LoVo (cell line): Measurements from ENCODE around the gene NLRP3.
A peak's percentile ranks its signal among the peaks of the same experiment; 100 is the strongest.

Source experiments
- DNase-seq: peaks from one replicate; pipeline ENCODE4 v3.0.0-alpha.2; 2016; ENCODE audit warnings: low spot score

The NLRP3 gene

DNA sequence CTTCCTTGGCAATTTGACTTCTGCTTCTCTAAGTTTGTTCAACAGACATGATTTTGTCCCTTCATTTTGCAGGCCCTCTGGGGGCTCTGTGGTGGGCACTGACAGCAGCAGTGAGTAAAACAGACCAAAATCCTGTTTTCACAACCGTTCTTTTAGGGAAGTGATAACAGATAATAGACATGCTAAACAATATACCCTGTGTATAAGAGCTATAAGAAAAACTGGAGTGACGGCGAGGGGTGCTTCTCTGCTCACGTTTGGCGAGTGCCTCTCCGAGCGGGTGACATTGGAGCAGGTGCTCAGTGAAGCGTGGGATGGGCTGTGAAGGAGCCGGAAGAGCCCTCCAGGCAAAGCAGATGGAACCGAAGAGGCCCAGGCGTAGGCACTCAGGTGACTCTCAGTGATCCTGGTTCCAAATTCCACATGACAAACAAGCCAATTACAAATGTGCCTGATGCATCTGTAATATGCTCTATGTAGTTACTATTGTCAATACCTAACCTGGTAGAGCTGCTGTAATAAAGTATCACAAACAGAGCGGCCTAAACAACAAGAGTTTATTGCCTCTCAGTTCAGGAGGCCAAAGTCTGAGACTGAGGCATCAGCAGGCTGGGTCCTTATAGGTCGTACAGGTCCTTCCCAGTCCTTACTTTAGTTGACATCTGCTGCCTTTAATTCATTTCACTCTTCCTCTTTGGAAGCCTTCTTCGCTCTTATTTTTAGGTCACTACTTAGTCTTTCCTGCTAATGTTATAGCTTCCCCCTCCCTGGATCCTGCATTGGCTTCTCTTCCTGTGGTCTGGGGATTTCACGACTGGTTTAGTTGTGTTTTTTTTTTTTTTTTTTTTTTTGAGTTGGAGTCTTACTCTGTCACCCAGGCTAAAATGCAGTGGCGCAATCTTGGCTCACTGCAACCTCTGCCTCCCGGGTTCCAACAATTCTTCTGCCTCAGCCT lies 21.9 kb downstream of the NLRP3 start:
- no peak for DNase-seq

DNA sequence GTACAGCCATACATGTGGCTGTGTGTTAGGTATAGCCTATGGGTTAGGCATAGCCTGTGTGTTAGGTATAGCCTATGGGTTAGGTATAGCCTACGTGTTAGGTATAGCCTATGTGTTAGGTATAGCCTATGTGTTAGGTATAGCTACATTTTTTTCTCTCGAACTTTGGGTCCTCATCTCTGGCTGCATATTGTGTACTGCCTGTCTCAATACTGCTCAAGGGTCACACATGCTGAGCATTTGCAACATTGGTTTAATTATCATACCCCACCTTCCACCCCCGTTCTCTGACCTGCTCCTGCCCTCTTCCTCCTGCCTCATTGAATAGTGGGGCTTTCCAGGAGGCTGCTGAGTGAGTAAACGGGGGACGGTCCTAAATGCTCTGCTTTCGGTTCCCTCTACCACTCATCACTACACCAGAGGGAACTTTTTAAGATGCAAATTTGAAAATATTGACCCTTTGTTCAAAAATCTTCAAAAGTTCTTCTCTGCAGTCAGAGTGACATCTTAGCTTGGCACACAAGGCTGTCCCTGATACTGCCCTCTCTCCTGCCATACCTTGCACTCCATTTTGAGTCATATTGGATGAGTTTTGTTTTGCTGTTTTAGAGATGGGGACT lies 24.1 kb downstream of the NLRP3 start:
- DNase-seq: no peak

DNA sequence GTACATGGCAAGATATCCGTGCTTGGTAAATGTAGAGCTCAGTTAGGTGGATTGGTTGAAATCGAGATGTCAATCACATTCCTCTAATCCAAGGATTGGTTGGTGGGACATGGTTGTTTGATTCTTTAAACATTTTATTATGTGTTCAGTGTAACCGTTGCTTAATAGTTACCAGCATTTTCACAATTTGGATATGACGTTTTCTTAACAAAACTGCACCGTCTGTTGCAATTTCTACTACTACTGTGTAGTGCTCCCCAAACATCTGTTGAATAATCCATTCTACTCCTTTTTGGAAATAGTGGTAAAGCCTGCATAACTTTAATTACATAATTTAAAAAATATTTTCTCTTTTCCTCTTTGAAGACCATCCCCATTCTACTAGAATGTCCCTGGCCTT lies 25.6 kb downstream of the NLRP3 start:
- DNase-seq: no peak

DNA sequence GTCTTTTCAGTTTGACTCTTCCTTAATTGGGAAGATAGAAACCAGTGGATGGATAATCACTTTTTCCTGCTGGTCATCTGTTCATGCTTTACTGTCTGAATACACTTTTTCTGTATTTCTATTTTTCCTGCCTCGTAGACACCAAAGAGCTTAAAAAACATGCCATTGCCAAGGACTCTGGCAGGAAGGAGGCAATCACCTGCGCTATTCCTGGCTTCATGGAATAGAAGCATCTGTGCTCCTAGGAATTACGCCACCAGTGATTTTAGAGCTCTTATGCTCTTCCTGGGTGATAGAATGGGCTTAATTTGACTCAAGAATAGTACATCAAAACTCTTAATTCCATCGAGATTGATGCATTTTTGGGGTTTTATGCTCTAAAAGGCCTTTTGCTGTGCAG lies 26.2 kb downstream of the NLRP3 start:
- DNase-seq: no peak

DNA sequence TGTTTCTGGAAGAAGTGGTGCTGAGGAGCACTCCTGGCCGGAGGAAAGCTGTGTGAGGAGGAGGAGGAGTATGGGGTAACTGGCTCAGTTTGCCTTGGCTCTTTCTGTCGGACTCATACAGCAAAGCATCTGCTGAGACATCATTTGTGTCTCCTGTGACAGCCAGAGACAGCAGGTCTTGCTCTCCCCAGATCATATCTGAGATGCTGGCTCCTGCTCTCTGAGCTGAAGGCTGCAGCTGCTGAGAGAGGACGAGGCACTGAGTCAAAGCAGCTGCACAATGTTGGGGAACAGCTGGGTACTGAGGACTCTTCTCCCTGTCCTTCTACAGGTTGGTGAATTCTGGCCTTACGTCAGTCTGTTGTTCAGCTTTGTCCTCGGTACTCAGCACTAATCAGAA lies 27.7 kb downstream of the NLRP3 start:
- DNase-seq: no peak

DNA sequence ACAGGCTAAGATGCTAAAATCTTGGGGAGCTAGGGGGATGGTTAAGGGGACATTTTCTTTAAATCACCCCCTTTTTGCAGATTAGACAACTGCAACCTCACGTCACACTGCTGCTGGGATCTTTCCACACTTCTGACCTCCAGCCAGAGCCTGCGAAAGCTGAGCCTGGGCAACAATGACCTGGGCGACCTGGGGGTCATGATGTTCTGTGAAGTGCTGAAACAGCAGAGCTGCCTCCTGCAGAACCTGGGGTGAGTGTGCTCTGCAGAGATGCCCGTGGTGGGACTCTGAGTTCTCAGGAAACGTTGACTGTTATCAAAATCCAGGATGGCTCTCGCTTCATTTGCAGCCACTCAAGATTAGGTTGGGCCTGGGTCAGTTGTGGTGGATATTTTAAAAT lies 28.6 kb downstream of the NLRP3 start:
- DNase-seq: no peak

DNA sequence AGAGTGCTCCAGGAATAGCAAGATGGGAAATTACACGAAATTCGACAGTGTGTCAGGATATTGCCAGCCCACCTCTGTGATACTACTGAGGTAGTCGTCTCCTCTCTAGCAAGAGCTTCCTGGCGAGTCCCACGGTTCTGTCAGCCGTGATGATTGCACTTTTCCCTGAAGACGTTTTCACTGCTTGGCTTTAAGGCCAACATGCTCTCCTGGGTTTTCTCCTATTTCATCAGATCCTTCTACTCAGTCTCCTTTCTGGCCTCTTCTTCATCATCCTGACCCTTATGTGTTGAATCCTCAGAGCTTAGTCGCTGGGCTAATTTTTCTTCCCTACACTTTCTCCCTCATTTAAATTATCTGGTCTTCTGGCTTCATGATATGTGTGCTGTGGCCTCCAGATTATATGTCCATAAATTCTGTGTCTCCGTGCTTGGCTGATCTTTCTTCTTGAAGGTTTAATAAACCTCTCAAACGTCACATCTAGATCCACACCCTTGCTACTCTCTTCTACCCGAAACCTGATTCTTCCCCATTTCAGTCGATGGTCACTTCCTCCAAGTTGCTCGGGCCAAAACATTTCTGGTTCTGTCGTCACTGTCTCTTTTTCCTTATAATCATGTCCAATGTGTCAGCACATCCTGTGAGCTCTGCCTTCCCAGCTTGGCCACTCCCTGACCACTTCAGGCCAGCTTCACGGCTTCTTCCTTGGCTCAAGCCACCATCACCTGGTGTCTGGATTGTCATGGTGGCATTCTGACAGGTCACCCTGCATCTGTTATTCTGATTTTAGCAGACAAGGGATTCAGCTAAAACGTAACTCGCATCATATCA lies 29.8 kb downstream of the NLRP3 start:
- DNase-seq: no peak

DNA sequence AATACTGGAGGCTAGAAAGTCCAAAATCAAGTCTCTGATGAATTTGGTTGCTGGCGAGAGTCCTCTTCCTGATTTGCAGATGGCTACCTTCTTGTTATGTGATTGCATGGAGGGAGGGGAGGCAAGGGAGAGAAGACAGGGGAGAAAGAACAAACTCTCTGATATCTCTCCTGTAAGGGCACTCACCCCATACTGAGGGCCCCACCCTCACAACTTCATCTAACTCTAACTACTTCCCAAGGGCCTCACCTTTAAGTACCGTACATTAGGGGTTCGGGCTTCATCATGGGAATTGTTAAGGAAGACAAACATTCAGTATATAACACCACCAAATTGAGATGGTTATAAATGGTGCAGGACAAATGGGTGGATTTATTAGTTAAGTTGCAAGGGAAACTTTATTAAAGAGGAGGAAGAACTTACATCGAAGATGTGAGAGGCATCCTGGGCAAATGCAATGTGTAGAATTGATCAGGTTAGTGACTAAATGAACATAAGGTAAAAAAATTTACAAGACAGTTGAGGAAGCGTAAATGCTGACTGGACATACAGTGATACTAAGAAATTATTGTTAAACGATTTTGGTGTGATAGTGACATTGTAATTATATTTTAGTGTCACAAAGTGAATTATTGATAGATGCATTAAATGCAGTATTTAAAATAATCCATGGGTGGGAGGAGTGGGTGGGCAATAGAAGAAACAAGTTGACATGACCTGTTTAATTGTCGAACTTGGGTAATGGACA lies 31.4 kb downstream of the NLRP3 start:
- no peak for DNase-seq

DNA sequence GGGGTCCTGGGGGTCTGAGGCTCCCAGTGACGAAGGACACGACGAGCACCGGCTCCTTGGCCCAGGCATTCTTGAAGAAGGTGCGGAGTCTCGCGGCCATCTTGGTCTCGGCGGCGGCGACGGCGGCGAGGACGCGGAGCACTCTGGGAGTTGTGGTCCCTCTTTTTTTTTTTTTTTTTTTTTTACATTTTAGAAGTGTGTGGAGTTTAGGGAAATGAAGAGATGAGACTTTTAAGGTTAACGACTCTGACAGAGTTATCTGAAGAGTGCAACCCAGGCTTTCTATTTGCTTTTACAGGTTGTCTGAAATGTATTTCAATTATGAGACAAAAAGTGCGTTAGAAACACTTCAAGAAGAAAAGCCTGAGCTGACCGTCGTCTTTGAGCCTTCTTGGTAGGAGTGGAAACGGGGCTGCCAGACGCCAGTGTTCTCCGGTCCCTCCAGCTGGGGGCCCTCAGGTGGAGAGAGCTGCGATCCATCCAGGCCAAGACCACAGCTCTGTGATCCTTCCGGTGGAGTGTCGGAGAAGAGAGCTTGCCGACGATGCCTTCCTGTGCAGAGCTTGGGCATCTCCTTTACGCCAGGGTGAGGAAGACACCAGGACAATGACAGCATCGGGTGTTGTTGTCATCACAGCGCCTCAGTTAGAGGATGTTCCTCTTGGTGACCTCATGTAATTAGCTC lies 32.3 kb downstream of the NLRP3 start:
- DNase-seq: peak; percentile 59

DNA sequence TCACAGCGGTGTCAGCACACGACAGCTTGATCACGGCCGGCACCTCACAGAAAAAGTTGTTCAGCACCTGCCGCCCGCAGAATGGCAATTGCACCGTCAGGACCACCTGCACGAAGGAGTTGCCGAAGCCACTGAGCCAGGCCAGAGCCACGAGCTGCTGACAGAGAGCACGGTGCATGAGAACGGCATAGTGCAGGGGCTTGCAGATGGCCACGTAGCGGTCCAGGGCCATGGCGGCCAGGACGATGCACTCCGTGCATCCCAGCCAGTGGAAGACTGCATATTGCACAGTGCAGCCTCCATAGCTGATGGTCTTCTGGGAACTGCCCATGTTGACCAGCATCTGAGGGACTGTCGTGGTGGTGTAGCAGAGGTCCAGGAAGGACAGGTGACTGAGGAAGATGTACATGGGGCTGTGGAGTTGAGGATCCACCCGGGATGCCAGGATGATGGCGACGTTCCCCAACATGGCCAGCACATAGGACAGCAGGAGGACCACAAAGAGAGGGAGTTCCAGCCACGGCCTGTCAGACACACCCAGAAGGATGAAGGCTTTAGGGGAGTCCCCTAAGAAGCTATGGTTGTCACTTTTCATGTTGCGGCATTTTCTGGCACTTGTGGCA lies 35.5 kb downstream of the NLRP3 start:
- no peak for DNase-seq

DNA sequence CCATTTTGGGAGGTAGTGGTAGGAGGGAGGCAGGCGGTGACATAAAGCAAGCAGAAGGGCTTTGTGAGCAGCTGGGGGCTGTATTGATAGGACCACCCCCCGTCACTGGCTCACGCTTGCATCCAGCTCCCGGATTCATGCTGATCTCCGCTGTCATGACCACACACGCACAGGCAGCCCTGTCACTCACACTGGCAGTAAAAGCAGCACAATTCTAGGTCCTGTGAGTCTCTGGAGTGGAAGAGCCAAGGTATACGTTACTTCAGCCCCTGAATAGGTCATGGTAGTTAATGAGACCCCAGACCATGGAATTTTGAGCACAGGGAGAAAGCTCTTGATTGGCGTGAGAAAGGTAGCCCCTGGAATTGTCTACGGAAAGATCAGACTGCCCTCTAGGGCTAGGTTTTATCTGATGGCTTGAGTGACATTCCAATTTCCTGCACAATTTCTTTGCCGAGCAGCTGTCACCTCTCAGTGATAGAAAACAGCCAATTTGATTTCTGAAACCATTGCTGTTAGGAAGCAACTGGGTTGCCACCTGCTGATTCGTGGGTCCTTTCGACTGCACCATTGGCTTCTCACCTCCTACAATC lies 36.6 kb downstream of the NLRP3 start:
- DNase-seq: no peak

DNA sequence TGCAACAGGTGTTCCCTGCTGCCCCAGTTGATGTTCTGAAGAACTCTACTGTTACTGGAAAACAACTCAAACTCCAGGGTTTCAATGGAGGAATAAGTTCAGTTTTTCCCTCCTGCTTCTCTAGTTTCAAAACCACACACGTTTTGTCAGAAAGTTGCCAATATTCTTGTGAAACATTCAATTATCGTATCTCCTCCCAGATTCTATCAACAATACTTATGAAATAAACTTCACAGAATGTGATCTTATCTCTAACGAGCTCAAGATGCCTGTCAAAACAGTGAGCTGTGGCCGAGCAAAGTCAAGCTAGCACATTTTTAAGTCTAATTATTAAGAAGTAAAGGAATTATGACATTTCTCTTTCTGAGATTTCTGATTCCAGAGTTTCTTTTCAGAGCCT lies 37.3 kb downstream of the NLRP3 start:
- no peak for DNase-seq

DNA sequence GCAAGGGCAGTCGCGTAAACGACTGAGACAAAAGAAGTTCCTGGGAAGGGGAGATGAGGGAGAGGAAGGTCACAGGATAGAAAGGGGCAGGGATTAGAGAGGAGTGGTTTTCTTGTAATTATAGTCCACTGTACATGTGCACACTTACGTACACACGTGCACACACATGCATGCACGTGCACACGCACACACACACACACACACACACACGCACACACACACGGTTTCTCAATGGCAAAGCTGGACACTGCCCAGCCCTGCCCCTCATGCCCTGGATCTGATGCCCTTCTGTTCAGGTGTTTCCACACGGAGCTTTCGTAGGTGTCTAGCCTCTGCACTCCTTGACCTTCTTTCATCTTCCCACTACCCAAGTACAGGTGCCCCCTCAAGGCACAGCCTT lies 38.0 kb downstream of the NLRP3 start:
- no peak for DNase-seq

DNA sequence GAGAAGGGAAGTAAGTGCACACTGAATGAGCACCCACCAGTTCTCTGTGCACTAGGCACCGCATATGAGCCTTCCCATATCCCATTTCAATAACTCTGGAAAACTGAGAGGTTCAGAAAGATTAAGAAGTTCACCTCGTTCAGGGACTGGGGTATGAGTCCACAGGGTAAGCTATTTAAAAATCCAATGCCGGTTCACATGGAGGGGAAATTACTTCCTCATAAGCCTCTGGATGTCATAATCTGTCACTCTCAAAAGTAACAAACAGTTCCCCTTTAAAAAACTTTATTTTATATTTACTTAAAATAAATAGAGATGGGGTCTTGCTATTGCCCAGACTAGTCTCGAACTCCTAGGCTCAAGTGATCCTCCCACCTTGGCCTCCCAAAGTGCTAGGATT lies 40.0 kb downstream of the NLRP3 start:
- no peak for DNase-seq

DNA sequence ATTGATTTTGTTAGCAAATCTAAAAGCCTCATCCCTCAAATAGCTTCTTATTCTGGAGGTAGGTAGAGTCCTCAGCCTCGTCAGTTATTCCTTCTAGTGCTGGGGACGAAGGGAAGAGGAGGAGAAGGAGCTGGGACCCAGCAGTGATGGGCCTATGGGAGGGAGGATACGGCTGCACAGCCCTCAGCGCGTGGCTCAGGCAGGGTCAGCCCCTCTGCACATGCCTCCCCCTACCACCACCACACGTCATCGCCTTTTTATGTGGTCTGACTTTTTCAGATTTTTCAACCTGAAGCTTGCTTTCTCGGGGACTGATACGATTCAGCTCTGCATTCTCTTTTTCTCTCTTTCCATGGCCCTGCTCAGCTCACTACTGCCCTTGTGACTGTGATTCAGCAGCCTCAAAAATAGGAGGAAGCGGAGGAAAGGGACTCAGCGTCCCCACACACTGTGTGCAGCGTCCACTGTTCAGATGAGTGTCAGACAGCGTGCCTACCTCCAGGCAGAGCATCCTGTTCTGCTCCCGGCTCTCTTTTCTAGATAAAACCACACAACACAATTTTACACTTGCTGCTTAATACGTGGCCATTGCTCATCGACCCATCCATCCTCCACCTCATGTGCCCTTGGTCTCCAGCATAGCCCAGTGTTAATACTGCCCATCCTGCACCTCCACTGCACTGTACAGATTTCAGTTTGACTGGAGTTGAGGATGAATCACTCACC lies 41.1 kb downstream of the NLRP3 start:
- no peak for DNase-seq

DNA sequence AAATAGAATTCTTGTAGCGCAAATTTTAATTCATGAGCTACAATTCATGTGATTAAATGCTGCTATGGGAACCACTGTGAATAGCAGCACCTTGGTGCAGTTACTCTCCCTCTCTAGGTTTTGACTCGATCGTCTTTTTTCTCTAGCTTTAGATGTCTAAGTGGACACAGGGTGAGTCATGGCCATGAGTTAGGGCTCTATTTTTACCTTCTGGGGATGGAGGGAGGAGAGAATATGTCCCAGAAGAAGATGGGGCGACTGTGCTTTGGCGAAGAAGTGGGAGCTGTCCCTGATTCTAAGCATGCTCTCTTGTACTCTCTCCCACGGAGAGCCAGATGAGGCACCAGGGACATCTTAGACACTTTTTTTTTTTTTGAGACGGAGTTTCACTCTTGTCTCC lies 43.5 kb downstream of the NLRP3 start:
- no peak for DNase-seq

DNA sequence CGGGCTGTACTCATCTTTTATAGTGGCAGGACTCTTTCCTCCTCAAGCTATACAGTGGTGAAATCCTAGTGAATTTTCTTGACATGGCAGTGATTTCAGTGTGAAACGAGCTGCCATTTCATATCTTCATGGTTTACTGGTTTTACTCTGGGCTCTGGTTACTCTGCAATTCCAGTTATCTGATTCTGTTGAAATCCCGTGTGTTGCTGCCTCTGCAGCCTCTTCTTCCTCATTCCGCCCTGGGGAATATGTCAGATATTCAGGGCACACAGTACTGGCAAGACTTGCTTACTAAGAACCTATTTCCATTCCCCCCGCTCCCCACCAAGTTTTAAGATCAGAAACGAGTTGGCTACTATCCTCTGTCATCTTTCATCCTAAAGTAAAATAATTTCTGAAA lies 49.8 kb downstream of the NLRP3 start:
- DNase-seq: no peak

DNA sequence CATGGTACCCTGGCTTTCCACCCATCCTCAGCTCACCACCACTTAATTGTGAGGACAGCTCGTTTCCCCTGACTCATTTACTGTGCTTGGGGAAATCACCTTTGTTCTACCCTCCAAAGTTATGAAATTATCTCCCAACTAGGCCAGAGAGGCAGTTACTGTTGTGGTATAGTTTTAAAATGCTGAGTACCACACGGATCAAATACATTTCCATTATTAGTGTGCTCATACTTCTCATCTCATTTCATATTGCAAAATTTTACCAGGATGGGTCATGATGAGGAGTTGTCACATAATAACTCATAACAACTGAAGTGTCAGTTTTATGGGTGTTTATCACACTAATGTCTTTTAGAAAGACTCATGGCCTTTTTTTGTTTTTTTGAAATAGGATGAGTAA lies 51.2 kb downstream of the NLRP3 start:
- DNase-seq: no peak

DNA sequence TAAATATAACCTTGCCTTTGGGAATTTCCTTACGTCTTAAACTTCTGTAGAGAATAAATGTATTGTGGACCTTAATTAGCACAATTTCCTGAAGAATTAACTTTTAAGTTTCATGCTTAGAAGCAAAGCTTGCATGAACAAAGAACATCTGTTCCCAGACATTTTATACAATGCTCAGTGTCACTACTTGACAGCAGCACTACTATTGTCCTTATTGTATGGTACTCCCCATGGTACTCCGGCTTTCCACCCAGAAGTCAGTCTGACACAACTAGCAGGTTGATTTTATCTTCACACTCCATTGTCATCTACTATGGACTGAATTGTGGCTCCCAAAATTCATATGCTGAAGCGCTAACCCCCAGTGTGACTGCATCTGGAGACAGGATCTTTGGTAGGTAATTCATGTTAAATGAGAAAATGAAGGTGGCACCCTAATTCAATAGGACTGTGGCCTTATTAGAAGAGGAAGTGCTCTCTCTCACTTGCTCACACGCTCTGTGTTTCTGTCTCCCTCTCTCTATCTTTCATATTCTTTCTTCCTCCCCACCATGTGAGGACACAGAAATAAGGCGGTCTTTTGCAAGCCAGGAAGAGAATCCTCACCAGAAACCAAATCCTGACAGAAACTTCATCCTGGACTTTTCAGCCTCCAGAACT lies 52.6 kb downstream of the NLRP3 start:
- no peak for DNase-seq
